Erythroblast (primary cell): ENCODE data around the gene ZNF423.

Experiments used
- GATA1 ChIP-seq: IDR thresholded peaks from 2 replicates; pipeline ENCODE4 v1.6.1; 2011; ENCODE audit warnings: low read depth, mild to moderate bottlenecking, control low read depth, low read length, moderate library complexity
- POLR2A ChIP-seq: IDR thresholded peaks from 2 replicates; pipeline ENCODE4 v1.6.1; 2011; ENCODE audit warnings: mild to moderate bottlenecking, low read length

DNA sequence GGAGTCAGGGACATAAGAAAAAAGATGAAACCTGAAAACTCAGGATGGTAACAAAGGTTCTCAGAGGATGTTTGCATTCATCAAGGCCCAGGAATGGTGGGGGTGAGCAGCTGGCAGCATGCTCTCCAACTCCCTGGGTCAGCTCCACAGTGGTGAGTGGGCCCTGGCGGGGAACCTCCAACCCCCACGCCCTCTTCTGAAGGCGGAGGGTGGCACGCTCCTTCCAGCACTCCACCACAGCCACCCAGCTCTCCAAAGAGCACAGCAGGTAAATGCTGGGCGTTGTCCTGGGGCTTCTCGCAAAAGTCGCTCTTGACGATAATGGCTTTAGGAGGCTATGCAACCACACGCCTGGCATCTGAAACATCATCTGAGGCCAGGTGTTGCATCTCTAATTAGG, 308.5 kb downstream of the ZNF423 start:
- no peak for TF ChIP-seq POLR2A
- TF ChIP-seq GATA1, result no peak
